PFSK-1 (cell line): Measurements from ENCODE around the gene TBX4.

Experiments
- POLR2AphosphoS5 ChIP-seq: IDR thresholded peaks from 2 replicates; pipeline ENCODE4 v1.6.1; 2012; ENCODE audit warnings: low read depth, mild to moderate bottlenecking, control low read depth, low read length, moderate library complexity
- SIN3A ChIP-seq: IDR thresholded peaks from 2 replicates; pipeline ENCODE4 v1.6.1; 2012; ENCODE audit warnings: mild to moderate bottlenecking, low read length, moderate library complexity, borderline replicate concordance; ENCODE audit not compliant: insufficient read depth

GRCh38 chr17:61469949-61470348, 17.7 kb downstream of the TBX4 start:
- TF ChIP-seq SIN3A, result no peak
- no peak for TF ChIP-seq POLR2AphosphoS5
